ENCODE data around the gene CELSR3.

CELSR3 gene

DNA sequence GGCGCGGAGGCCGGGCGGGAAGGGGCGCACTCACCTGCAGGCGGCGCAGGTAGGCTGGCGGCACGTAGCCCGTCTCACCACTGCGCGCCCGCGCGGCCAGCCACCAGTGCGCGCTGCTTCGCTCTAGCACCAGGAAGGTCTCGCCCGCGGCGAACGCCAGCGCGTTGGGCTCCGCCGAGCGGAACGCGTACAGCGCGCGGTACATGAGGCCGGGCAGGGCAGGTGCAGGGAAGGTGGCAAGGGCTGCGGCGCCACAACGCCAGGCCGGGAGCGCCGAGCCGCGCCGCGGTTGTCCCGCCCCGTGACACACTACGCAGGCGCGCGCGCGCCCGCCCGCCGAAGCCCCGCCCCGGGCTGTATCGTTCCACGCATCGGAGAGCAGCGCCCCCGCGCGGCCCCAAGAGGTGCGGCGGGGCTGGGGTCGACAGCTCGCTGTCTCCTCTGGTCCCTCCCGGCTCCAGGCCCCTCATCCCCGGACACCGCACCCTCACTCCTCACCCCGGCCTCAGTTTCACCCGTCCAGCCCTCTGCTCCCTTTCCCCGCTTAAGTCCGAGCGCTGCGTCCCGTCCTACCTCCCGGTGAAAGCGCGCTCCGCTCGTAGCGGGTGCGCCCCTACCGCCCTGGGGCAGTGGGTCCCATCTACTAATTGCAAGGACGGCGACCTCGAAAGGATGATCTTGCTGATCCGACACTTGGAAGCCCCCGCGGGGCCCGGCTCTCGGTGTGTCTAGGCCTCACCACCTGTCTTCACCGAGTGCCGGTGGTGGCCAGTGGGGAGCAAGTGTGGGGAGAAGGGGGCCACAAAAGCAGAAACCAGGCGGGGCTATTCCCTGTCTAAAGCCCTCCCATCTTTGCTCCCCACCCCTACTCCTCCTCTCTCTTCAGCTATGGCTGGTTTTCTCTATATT lies 23.2 kb upstream of the CELSR3 start, which contains the start of gene NCKIPSD:
Gene NCKIPSD (minus strand): TSS at position 313 of the 909 bp plus-strand sequence. CDS start 108 bp downstream, at position 205.
- DNase-seq, result peak; percentile 65

GRCh38 chr3:48685293-48685602 lies 22.6 kb upstream of the CELSR3 start:
- no peak for DNase-seq

GRCh38 chr3:48684480-48685143 lies 21.9 kb upstream of the CELSR3 start:
- DNase-seq, result no peak

DNA sequence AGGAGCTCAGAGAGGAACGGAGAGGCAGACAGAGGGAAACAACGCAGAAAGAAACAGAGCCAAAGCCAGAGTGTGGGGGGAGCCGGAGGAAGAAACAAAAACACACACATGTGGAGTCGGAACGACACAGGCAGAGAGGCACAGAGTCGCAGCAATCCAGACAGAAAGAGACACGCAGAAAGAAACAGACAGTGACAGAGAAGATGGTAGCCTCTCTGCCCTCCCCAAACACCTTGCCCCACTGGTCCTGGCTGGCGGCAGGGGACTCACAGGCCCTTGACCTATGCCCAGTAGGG lies 21.3 kb upstream of the CELSR3 start:
- no peak for DNase-seq

GRCh38 chr3:48682786-48683185 lies 20.1 kb upstream of the CELSR3 start:
- DNase-seq, result no peak

DNA sequence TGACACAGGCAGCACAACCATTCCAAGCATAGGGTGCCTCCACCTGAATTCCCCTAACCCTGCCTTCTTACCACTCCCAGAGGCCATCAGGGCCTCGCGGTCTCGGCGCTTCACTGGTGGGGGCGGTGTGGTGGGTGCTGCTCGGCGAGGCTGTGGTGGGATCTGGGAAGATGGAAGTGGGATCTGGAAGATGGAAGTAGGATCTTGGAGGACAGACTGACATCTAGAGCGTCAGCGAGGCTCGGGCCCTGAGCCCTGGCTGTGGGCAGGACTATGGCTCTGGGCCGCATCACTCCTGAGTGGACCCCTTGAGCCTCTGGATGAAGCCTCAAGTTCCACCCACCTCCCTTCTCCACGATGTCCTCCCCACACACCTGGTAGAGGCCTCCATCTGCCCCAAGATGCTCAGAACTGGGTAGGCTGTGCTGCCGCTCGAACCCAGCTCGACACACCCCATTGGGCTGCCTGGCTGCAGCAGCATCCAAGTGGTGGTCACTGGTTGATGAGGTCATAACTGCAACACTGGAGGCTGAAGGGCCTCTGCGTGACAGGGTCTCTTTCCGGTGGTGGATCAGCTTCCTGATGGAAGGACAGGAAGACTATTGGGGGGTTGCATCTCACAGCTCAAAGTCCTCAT lies 19.4 kb upstream of the CELSR3 start:
- DNase-seq, result no peak

DNA sequence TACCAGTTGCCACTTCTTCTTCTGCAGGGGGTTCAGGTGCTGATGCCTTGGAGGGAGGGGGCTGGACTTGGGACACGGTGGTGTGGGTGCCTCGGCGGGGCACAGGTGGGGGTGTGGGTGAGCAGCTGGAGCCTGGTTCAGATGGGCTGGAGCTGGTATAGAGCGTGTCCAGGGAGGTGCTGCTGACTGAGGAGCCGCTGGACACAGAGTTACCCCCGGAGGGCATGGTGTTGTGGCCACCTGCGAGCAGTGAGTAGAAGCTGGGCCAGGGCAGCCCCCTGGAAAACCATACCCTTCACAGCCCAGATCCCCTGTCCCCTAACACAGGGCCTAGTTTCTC lies 18.8 kb upstream of the CELSR3 start:
- DNase-seq, result no peak

- no peak for DNase-seq
These were observed 18.3 kb upstream of the CELSR3 start for GRCh38 chr3:48680811-48681540.

GRCh38 chr3:48679411-48680391 lies 17.0 kb upstream of the CELSR3 start:
- DNase-seq, result no peak

- DNase-seq, result no peak
These were observed 16.1 kb upstream of the CELSR3 start for GRCh38 chr3:48678566-48679380.

- no peak for DNase-seq
These were observed 15.4 kb upstream of the CELSR3 start for GRCh38 chr3:48678056-48678455.

DNA sequence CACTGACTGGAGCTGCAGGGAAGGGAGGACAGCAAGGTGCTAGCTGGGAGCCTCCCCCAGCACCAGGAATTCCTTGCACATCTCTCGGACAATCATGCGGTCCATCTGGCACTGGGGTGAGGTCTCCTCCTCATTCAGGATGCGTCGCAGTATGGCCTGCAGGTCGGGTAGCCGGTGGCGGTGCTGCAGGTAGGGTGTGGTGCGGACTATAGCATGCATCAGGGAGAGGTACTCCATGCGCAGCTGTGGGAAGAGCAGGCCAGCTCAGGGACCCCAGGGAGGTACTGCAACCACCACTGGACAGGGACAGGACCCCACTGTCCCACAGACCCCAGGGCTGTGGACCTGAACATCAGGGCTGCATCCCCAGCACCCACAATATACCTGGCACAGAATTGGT lies 11.8 kb upstream of the CELSR3 start:
- DNase-seq, result no peak

DNA sequence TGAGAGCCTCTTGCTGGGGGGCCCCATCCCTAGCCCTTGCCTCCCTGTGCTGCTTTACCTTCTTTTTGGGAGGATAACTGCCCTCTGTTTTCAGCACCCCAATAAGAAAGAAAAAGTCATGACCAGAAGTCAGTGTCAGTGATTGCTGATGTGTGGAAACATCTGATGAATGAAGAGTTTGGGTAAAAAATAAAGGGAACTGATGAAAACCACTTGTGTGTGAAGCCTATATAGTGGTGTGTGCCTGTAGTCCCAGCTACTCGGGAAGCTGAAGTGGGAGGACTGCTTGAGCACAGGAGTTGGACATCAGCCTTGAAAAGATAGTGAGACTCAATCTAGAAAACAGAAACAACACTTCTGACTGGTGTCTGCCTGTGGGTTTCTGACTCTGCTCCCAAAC lies 9.8 kb upstream of the CELSR3 start:
- no peak for DNase-seq

- DNase-seq, result no peak
These were observed 2.2 kb upstream of the CELSR3 start for GRCh38 chr3:48664929-48665328.

GRCh38 chr3:48664313-48664644 lies 1.6 kb upstream of the CELSR3 start:
- no peak for DNase-seq

- peak; percentile 93 for DNase-seq
These were observed 1.0 kb upstream of the CELSR3 start for GRCh38 chr3:48663489-48664312.

- no peak for DNase-seq
These were observed 437 bp downstream of the CELSR3 start for GRCh38 chr3:48662145-48662752.

- DNase-seq, result no peak
These were observed 1.1 kb downstream of the CELSR3 start for GRCh38 chr3:48661501-48662144.

GRCh38 chr3:48660800-48661400 lies 1.8 kb downstream of the CELSR3 start:
- DNase-seq, result no peak
